GM18520 (cell line): ENCODE data around the gene ENO4.

ENCODE experiments used
- ATAC-seq: cut with Tn5 transposase; IDR thresholded peaks from one replicate; pipeline ENCODE4 v1.9.1; 2021; ENCODE audit not compliant: unreplicated experiment

ENO4 gene

DNA sequence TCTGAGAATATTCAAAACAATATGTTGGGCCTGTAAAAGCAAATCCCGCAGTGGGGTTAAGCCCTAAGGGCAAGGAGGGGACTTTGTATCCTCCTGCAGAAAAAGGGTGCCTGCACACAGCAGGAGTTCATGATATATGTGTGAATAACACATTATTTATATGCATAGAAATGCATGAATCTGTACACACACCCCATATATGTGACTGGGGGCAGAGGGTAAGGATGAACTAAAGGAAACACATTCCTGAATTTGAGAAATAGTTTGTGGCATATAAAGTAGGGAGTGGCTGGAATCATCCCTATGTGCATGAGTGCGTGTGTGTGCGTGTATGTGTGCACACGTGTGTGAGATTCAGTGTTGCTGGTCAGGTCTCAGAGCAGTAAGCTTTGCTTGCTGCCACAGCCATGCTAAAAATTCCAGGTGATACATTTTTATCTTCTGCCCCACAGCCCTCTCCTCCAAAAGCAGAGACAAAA is 18.9 kb downstream of the ENO4 start:
- ATAC-seq: no peak

- ATAC-seq: no peak
These were observed 19.4 kb downstream of the ENO4 start for GRCh38 chr10:116868722-116869121.

GRCh38 chr10:116870949-116871348 is 21.6 kb downstream of the ENO4 start:
- no peak for ATAC-seq

- ATAC-seq: no peak
These were observed 23.8 kb downstream of the ENO4 start for GRCh38 chr10:116873134-116873533.

DNA sequence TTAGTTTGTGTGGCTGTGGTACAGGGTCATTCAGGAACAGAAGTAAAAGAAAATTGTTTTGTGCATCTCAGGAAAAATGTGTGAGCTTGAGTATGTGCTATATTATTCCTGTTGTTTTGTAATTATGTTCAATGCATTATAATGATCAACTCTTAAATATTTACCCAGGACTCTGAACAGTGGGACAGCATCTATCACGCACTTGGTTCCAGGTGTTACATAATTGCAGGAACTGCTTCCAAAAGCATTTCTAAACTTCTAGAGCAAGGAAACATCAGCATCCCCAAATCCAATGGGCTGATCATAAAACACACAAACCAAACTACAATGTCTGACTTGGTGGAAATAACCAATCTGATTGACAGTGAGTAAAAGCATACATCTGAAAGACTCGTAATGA is 26.6 kb downstream of the ENO4 start:
- no peak for ATAC-seq

GRCh38 chr10:116877391-116877790 is 28.1 kb downstream of the ENO4 start:
- ATAC-seq: no peak

DNA sequence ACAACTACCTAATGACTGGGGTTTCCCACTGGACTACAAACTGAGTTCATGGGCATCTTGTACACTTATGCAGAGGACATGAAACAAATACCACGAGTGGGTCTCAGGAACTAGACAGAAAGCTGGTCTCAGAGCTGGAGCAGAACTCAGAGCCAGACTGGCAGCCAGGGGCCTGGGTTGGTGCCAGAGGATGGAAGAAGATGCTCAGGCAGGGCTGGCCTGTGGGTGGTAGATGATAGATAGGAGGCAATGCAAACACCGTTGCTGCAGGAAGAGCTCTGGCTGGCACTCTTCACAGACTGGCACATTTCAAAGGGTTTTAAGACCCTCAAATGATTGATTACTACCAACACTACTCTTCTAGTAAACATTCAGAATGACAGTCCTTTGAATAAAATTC is 28.8 kb downstream of the ENO4 start:
- no peak for ATAC-seq

GRCh38 chr10:116879817-116880216 is 30.5 kb downstream of the ENO4 start:
- no peak for ATAC-seq

DNA sequence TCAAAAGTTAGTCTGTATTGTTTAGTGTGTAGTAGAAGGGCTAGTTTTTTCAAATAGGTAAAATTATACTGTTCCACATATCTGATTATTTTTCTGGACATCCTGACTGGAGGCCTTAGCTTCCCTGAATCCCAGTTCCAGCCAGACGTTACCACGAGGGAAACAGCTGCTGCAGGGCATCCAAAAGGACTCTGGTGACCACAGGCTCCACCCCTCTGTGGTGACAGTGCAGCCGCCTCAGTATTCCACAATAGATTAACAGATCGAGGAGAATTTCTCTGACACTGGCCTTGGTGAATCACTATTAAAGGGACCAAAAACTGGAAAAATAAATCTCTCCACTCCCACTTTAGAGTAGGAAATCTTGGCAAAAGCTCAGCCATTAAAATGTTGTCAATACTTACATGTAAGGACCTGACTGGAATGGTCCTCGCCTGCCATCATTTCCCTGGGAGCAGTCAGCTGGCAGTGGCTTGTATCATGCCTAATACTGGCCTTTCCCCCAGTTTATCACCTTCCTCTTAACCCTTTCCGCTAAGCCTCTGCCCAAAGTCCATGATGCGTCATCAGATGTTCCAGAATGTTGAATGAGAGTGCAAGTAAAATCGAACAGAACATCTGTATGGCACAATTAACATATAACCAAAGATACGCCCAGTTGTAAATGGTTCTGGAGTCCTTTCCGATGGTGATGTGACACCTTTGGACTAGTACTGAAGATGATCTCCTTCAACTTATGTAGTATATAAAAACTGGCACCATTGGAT is 31.6 kb downstream of the ENO4 start:
- ATAC-seq: no peak

GRCh38 chr10:116882639-116883038 is 33.3 kb downstream of the ENO4 start:
- no peak for ATAC-seq

DNA sequence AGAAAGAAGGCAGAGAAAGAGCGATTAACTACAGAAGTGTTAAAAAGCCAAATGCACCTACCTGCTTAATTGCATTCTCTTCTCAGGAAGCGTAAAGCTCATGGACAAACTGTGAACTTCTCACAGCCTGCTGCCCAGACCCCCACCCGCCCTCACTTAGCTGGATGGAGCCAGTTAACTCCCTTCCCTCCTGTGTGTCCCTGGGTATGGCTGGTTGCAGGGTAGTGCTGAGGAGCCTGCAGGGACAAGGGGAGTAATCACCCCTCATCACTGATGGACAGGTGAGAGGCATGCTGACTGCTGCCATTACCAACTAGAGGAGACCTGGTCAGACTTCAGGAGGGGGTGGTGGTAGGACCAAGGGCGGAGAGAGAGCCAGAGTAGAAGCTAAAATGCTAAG is 37.5 kb downstream of the ENO4 start:
- no peak for ATAC-seq

- ATAC-seq: no peak
These were observed 39.2 kb downstream of the ENO4 start for GRCh38 chr10:116888380-116889055.

- ATAC-seq: no peak
These were observed 39.8 kb downstream of the ENO4 start for GRCh38 chr10:116889066-116889465.

DNA sequence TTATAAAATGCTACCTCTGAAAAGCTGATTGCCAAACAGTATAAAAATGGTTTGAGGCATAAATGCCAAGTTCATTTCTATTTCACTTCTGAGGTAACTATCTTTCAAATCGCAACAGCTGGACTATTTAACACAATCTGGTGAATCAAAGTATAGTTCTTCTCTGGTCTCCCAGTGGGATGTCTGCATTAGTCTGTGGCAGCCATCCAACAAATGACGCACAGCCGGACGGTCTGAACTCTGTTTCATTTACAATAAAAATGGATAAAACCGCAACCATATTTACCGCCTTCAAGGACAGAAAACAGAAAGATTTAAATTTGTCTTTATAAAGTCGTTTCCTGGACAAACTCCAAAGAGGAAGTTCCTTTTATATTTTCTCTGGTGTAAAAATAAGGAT is 41.9 kb downstream of the ENO4 start:
- no peak for ATAC-seq

GRCh38 chr10:116892907-116893685 is 43.8 kb downstream of the ENO4 start:
- ATAC-seq: no peak

- no peak for ATAC-seq
These were observed 44.4 kb downstream of the ENO4 start for GRCh38 chr10:116893686-116894037.

GRCh38 chr10:116899626-116900025 is 50.3 kb downstream of the ENO4 start:
- ATAC-seq: no peak

- ATAC-seq: no peak
These were observed 56.5 kb downstream of the ENO4 start for GRCh38 chr10:116905845-116906210.

DNA sequence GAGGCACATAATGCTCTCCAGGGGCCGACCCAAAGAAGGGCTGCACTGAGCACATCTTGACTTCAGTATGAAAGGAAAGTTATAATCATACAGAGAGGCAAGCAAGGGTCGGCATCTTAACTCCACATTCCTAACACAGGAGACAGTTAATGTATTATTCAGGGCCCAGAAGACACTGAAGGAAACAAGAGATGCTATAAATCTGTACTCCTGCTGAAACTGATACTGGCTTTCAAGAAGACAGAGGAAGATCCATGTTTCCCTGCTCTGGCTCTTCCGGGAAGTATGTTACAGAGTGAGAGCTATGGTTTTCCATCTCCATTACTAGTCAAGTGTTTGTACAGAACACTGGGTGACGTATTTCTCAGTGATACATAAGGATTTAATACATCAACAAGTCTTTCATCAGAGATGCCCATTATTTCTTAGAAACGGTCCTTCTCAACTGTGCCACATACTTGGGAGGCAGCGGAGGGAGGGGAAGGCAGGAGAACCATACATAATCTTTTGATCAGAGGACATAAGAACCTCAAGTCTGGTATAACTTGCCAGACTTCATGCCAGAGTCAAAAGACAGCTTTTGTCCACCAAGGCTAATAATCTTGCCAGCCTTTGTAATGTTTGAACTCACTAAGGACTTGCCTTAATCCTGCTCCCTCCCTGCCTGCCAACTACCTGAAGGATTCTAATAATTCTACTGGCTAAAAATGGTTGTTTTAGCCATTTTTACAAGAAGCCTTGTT is 58.1 kb downstream of the ENO4 start:
- no peak for ATAC-seq

- no peak for ATAC-seq
These were observed 60.0 kb downstream of the ENO4 start for GRCh38 chr10:116909307-116909706.

DNA sequence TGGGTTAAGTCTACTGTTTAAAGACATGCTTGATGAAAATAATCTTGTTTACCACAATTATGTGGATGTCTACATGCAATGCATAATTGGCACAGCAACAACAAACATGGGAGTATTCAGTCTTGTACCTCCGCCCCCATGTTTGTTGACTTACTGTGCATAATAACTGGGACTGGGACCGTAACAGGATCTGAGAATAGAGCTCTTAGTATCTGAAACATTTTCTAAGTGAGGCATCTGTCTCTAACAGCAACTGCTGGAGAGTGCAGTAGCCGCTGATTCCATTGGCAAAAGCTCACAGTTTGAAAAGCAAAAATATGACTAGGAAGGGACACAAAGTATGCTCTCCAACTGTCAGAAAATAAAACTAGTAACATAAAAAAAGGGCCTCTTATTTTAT is 61.6 kb downstream of the ENO4 start:
- ATAC-seq: no peak
